ENCODE results near the gene NAA80. TPM values are rescaled to one million over a fixed set of nuclear protein-coding genes. Genes with fewer than 3 reads are reported as not detected.

Gene NAA80
- total and polyA plus RNA-seq, 10 of the 15 experiments (the other 5 are each of a cell fraction or from before 2014, with no cell fraction given): 0.48 to 12.7 (median 6.7) TPM

DNA sequence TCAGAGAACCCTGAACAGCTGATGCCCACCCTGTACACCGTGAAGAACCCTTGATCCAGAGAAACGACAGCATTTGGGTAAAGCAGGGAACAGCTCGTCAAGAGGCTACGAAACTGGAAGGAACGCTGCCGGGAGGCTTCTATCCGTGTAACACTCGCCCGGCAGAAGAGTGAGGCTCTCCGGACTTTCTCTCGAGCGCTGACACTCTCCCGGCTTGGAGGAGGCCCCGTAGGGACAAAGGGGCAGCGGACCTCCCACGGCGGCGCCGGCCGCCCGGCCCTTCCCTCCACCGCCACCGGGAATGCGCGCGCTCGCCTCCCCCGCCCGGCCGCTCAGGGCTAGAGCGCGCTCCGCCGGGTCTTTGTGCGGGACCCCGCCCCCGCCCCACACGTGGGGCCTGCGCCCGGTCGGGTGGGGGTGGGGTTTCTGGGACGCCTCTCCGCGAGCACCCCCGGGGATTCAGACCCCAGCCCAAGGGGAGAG is 21.7 kb upstream of the NAA80 start (continued):
- no peak; the same call in 1 of the 2 replicates for TF ChIP-seq ASH2L (IDR thresholded peaks at IDR 0.05; ENCODE audit: borderline replicate concordance, low read depth)
- TF ChIP-seq EGR1 (IDR thresholded peaks at IDR 0.05; ENCODE audit: borderline replicate concordance in 1 of 2, low read depth in 2 of 2, low read length in 2 of 2): peak in 1 of 2 experiments; percentile 85; a peak in 2 of 3 replicates
- TF ChIP-seq RAD51 (IDR thresholded peaks at IDR 0.05): no peak
- 0 out of 2 replicates have a peak, but pooled peaks have one; percentile 12 for TF ChIP-seq TAF1 (IDR thresholded peaks at IDR 0.05; ENCODE audit: borderline replicate concordance, low read depth, low read length)
- TF ChIP-seq, protein P1, sequence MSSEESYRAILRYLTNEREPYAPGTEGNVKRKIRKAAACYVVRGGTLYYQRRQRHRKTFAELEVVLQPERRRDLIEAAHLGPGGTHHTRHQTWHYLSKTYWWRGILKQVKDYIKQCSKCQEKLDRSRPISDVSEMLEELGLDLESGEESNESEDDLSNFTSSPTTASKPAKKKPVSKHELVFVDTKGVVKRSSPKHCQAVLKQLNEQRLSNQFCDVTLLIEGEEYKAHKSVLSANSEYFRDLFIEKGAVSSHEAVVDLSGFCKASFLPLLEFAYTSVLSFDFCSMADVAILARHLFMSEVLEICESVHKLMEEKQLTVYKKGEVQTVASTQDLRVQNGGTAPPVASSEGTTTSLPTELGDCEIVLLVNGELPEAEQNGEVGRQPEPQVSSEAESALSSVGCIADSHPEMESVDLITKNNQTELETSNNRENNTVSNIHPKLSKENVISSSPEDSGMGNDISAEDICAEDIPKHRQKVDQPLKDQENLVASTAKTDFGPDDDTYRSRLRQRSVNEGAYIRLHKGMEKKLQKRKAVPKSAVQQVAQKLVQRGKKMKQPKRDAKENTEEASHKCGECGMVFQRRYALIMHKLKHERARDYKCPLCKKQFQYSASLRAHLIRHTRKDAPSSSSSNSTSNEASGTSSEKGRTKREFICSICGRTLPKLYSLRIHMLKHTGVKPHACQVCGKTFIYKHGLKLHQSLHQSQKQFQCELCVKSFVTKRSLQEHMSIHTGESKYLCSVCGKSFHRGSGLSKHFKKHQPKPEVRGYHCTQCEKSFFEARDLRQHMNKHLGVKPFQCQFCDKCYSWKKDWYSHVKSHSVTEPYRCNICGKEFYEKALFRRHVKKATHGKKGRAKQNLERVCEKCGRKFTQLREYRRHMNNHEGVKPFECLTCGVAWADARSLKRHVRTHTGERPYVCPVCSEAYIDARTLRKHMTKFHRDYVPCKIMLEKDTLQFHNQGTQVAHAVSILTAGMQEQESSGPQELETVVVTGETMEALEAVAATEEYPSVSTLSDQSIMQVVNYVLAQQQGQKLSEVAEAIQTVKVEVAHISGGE (CRISPR knock-in tag; IDR thresholded peaks at IDR 0.05): no peak
- TF ChIP-seq, protein P2, sequence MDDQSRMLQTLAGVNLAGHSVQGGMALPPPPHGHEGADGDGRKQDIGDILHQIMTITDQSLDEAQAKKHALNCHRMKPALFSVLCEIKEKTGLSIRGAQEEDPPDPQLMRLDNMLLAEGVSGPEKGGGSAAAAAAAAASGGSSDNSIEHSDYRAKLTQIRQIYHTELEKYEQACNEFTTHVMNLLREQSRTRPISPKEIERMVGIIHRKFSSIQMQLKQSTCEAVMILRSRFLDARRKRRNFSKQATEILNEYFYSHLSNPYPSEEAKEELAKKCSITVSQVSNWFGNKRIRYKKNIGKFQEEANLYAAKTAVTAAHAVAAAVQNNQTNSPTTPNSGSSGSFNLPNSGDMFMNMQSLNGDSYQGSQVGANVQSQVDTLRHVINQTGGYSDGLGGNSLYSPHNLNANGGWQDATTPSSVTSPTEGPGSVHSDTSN (IDR thresholded peaks at IDR 0.05; ENCODE audit: insufficient replicate concordance, low read depth, low read length): no peak
- no peak for TF ChIP-seq CEBPB (IDR thresholded peaks at IDR 0.05; ENCODE audit: borderline replicate concordance in 1 of 2, low read depth in 2 of 2, low read length in 2 of 2)
- TF ChIP-seq, protein P3, sequence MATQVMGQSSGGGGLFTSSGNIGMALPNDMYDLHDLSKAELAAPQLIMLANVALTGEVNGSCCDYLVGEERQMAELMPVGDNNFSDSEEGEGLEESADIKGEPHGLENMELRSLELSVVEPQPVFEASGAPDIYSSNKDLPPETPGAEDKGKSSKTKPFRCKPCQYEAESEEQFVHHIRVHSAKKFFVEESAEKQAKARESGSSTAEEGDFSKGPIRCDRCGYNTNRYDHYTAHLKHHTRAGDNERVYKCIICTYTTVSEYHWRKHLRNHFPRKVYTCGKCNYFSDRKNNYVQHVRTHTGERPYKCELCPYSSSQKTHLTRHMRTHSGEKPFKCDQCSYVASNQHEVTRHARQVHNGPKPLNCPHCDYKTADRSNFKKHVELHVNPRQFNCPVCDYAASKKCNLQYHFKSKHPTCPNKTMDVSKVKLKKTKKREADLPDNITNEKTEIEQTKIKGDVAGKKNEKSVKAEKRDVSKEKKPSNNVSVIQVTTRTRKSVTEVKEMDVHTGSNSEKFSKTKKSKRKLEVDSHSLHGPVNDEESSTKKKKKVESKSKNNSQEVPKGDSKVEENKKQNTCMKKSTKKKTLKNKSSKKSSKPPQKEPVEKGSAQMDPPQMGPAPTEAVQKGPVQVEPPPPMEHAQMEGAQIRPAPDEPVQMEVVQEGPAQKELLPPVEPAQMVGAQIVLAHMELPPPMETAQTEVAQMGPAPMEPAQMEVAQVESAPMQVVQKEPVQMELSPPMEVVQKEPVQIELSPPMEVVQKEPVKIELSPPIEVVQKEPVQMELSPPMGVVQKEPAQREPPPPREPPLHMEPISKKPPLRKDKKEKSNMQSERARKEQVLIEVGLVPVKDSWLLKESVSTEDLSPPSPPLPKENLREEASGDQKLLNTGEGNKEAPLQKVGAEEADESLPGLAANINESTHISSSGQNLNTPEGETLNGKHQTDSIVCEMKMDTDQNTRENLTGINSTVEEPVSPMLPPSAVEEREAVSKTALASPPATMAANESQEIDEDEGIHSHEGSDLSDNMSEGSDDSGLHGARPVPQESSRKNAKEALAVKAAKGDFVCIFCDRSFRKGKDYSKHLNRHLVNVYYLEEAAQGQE (IDR thresholded peaks at IDR 0.05; ENCODE audit: low read depth, low read length): no peak
- TF ChIP-seq ZZZ3 (IDR thresholded peaks at IDR 0.05; ENCODE audit: control insufficient read depth, insufficient read length, low read depth): no peak
- 0 out of 2 replicates have a peak, but pooled peaks have one; percentile 60 for TF ChIP-seq HDAC2 (IDR thresholded peaks at IDR 0.05)
- TF ChIP-seq BMI1 (IDR thresholded peaks at IDR 0.05; ENCODE audit: borderline replicate concordance): no peak
- TF ChIP-seq GATAD2B (conservative IDR thresholded peaks at IDR 0.05; ENCODE audit: low read depth): 0 out of 2 replicates have a peak, but pooled peaks have one; percentile 93
- TF ChIP-seq POLR2AphosphoS5 (IDR thresholded peaks at IDR 0.05; ENCODE audit: low read length): 0 out of 2 replicates have a peak, but pooled peaks have one; percentile 18
- TF ChIP-seq EZH2 (IDR thresholded peaks at IDR 0.05; ENCODE audit: borderline replicate concordance, control insufficient read depth, low read depth, low read length): no peak
- TF ChIP-seq BACH1 (IDR thresholded peaks at IDR 0.05; ENCODE audit: borderline replicate concordance): no peak
- TF ChIP-seq NFIC (IDR thresholded peaks at IDR 0.05; ENCODE audit: low read depth, low read length): no peak
- no peak for TF ChIP-seq IKZF2 (IDR thresholded peaks at IDR 0.05)
- TF ChIP-seq, protein P4, sequence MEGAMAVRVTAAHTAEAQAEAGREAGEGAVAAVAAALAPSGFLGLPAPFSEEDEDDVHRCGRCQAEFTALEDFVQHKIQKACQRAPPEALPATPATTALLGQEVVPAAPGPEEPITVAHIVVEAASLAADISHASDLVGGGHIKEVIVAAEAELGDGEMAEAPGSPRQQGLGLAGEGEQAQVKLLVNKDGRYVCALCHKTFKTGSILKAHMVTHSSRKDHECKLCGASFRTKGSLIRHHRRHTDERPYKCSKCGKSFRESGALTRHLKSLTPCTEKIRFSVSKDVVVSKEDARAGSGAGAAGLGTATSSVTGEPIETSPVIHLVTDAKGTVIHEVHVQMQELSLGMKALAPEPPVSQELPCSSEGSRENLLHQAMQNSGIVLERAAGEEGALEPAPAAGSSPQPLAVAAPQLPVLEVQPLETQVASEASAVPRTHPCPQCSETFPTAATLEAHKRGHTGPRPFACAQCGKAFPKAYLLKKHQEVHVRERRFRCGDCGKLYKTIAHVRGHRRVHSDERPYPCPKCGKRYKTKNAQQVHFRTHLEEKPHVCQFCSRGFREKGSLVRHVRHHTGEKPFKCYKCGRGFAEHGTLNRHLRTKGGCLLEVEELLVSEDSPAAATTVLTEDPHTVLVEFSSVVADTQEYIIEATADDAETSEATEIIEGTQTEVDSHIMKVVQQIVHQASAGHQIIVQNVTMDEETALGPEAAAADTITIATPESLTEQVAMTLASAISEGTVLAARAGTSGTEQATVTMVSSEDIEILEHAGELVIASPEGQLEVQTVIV (IDR thresholded peaks at IDR 0.05; ENCODE audit: borderline replicate concordance, partially characterized antibody): no peak
- TF ChIP-seq EED (IDR thresholded peaks at IDR 0.05; ENCODE audit: low read depth): no peak

Data from GM12878 (cell line).